Left ventricle myocardium inferior (tissue), 1 donor: ENCODE data around the gene CBY2. TPM values are rescaled to one million over a fixed set of nuclear protein-coding genes. Genes with fewer than 3 reads are reported as not detected.

ENCODE experiments used
- DNase-seq: peaks from one replicate; pipeline ENCODE4 v3.0.0-alpha.2; 2020
- H3K27ac ChIP-seq: fragments of 200-600 bp; replicated peaks from 2 replicates; pipeline ENCODE4 v1.8.0; 2021
- H3K27me3 ChIP-seq: fragments of 200-600 bp; 2 replicates; pipeline ENCODE4 v1.8.0; 2021; ENCODE audit warnings: low read depth
- H3K36me3 ChIP-seq: fragments of 200-600 bp; 2 replicates; pipeline ENCODE4 v1.8.0; 2021
- H3K4me1 ChIP-seq: fragments of 200-600 bp; 2 replicates; pipeline ENCODE4 v1.8.0; 2021
- H3K4me3 ChIP-seq: fragments of 200-600 bp; 2 replicates; pipeline ENCODE4 v1.8.0; 2021; ENCODE audit warnings: mild to moderate bottlenecking, moderate library complexity
- H3K9me3 ChIP-seq: fragments of 200-600 bp; replicated peaks from 2 replicates; pipeline ENCODE4 v1.8.0; 2021
- intact Hi-C: fragments of 100-400 bp; cut with micrococcal nuclease; formaldehyde crosslinking; loops from one replicate; pipeline ENCODE4 v1.11.0; 2022
- total RNA-seq: library from RNA; stranded (reverse); fragmentation: NEBNext Ultra II Directional; extraction: Animal tissue kit (Norgen Biotek cat#: 25700); gene quantifications from one replicate; pipeline ENCODE4 v1.2.1, GENCODE V29; 2021
- TF ChIP-seq, protein P1 (sequence below): fragments of 200-600 bp; IDR thresholded peaks from 2 replicates; pipeline ENCODE4 v1.8.0; 2021; ENCODE audit warnings: antibody characterized with exemption, mild to moderate bottlenecking, borderline replicate concordance
- donor health status: DM: no; HTN: yes; CAD: no; lungs with severe emphysema.

The CBY2 gene
- total RNA-seq, 1 donor from 2014 or later, result not detected

- TF ChIP-seq, protein P1, sequence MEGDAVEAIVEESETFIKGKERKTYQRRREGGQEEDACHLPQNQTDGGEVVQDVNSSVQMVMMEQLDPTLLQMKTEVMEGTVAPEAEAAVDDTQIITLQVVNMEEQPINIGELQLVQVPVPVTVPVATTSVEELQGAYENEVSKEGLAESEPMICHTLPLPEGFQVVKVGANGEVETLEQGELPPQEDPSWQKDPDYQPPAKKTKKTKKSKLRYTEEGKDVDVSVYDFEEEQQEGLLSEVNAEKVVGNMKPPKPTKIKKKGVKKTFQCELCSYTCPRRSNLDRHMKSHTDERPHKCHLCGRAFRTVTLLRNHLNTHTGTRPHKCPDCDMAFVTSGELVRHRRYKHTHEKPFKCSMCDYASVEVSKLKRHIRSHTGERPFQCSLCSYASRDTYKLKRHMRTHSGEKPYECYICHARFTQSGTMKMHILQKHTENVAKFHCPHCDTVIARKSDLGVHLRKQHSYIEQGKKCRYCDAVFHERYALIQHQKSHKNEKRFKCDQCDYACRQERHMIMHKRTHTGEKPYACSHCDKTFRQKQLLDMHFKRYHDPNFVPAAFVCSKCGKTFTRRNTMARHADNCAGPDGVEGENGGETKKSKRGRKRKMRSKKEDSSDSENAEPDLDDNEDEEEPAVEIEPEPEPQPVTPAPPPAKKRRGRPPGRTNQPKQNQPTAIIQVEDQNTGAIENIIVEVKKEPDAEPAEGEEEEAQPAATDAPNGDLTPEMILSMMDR, result no peak
- intact Hi-C loops, result no loop called here
These were observed 31.8 kb upstream of the CBY2 start for GRCh38 chr13:45670189-45670885.

GRCh38 chr13:45674908-45675307, 27.2 kb upstream of the CBY2 start:
- H3K27ac ChIP-seq, result no peak overlapping the region
- intact Hi-C loops, result no loop called here
- TF ChIP-seq, protein P1, result no peak
- no peaks in the 10 kb centered on the region for H3K9me3 ChIP-seq
- H3K36me3 ChIP-seq, result no peaks in the 10 kb centered on the region
- no peak overlapping the region for H3K4me3 ChIP-seq
- no peak for DNase-seq
- H3K4me1 ChIP-seq, result no peaks in the 10 kb centered on the region
- H3K27me3 ChIP-seq, result peaks cover 49% of the 10 kb centered on the region

More at GRCh38 chr13:45670189-45670885, 31.8 kb upstream of the CBY2 start:
- H3K27me3 ChIP-seq, result peaks cover 36% of the 10 kb centered on the region
- no peak overlapping the region for H3K4me3 ChIP-seq
- no peak for DNase-seq
- peaks cover under 1% of the 10 kb centered on the region for H3K9me3 ChIP-seq
- H3K4me1 ChIP-seq, result no peaks in the 10 kb centered on the region
- no peak overlapping the region for H3K27ac ChIP-seq
- H3K36me3 ChIP-seq, result no peaks in the 10 kb centered on the region

- peaks cover 32% of the 10 kb centered on the region for H3K27me3 ChIP-seq
- no peak overlapping the region for H3K4me3 ChIP-seq
- intact Hi-C loops, result no loop called here
- TF ChIP-seq, protein P1, result no peak
- H3K27ac ChIP-seq, result no peak overlapping the region
- H3K9me3 ChIP-seq, result no peaks in the 10 kb centered on the region
- no peaks in the 10 kb centered on the region for H3K4me1 ChIP-seq
- H3K36me3 ChIP-seq, result no peaks in the 10 kb centered on the region
- no peak for DNase-seq
These were observed 23.8 kb upstream of the CBY2 start for GRCh38 chr13:45678282-45678681.

DNA sequence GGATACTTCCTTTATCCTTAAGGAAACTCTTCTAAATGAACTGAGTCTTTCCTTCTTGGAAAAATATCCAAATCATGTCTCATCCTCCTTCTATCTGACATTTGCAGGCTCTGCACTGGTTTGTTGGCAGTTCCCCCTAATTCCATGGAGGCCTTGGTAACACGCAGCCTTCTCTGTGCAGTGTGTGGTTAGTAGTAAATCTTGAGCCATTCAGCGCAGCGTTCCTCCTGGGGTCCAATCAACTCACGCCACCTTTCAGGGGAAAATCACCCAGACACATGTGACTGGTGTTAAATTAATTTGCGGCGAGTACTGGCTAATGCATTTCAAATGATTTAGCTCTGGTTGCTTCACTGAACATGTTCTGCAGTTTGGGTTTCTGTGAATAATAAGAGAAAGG, 21.0 kb upstream of the CBY2 start:
- H3K27me3 ChIP-seq, result peaks cover 31% of the 10 kb centered on the region
- H3K4me1 ChIP-seq, result no peaks in the 10 kb centered on the region
- H3K27ac ChIP-seq, result no peak overlapping the region
- H3K36me3 ChIP-seq, result no peaks in the 10 kb centered on the region
- TF ChIP-seq, protein P1, result no peak
- no peaks in the 10 kb centered on the region for H3K9me3 ChIP-seq
- DNase-seq, result no peak
- no peak overlapping the region for H3K4me3 ChIP-seq
- intact Hi-C loops, result no loop called here

- Histone ChIP-seq H3K36me3 (no peaks in the 10 kb centered on the region), H3K27me3 (peaks cover 31% of the 10 kb centered on the region), H3K9me3 (no peaks in the 10 kb centered on the region), H3K4me3 (no peak overlapping the region), H3K4me1 (no peaks in the 10 kb centered on the region), H3K27ac (no peak overlapping the region)
- TF ChIP-seq, protein P1, result no peak
- intact Hi-C loops, result no loop called here
- DNase-seq, result no peak
These were observed 19.6 kb upstream of the CBY2 start for GRCh38 chr13:45682494-45683008.
